GM12878 (cell line): ENCODE results near the gene AOPEP. TPM values are rescaled to one million over a fixed set of nuclear protein-coding genes. Genes with fewer than 3 reads are reported as not detected.

Experiments used
- ATAC-seq: fragments of 200-7000 bp; cut with Tn5 transposase; 3 replicates; pipeline ENCODE4 v1.9.1; 2020; ENCODE audit warnings: mild to moderate bottlenecking, moderate library complexity
- BruUV-seq: library from RNA; stranded (reverse); fragments of 400-500 nt; replicated peaks from 2 replicates; lab custom pipeline; 2021; lab: Mats Ljungman, UMichigan
- CTCF ChIA-PET: fragments of 300-600 bp; sonication (Branson Sonifier 250); formaldehyde crosslinking; extraction: SDS; loops from one replicate; lab custom pipeline; 2021; ENCODE audit warnings: inconsistent platforms; lab: Yijun Ruan, JAX
- POLR2A ChIA-PET: fragments of 350-600 bp; formaldehyde crosslinking; extraction: SDS; loops from one replicate; lab custom pipeline; 2021; ENCODE audit warnings: inconsistent platforms; lab: Charles Lee
- RAD21 ChIA-PET: fragments of 300-600 bp; sonication (Branson Sonifier 250); formaldehyde crosslinking; loops from one replicate; lab custom pipeline; 2023; ENCODE audit warnings: antibody characterized with exemption; ENCODE audit not compliant: unreplicated experiment; lab: Charles Lee
- SMC1A ChIA-PET: fragments of 300-600 bp; sonication (Branson Sonifier 250); formaldehyde crosslinking; loops from one replicate; lab custom pipeline; 2023; ENCODE audit not compliant: unreplicated experiment, uncharacterized antibody; lab: Charles Lee
- DNase-seq: peaks from one replicate; pipeline ENCODE4 v3.0.0-alpha.2; 2011; ENCODE audit warnings: low read depth, low spot score
- FAIRE-seq: peaks from 3 replicates; lab custom pipeline; 2011; peaks lifted over from hg19 to GRCh38; lab: Jason Lieb, UNC
- H2AFZ ChIP-seq: 2 replicates; pipeline ENCODE4 v1.6.0; 2011; ENCODE audit warnings: low read depth, low read length, control low read depth; ENCODE audit not compliant: control insufficient read depth
- H3K27ac ChIP-seq: 2 replicates; pipeline ENCODE4 v1.5.1; 2011; ENCODE audit warnings: control low read depth; ENCODE audit not compliant: control insufficient read depth, insufficient read depth
- H3K27me3 ChIP-seq, 2 experiments: replicated peaks in 1 of 2; 2 replicates each; pipeline versions ENCODE4 v1.6.0 to v1.6.1; 2011; ENCODE audit warnings: low read length in 1 of 2; ENCODE audit not compliant: control insufficient read depth in 2 of 2, insufficient read depth in 2 of 2
- H3K36me3 ChIP-seq, 2 experiments: 2 replicates each; pipeline ENCODE4 v1.5.1; 2011; ENCODE audit warnings: low read length in 1 of 2; ENCODE audit not compliant: control insufficient read depth in 2 of 2, insufficient read depth in 2 of 2
- H3K4me1 ChIP-seq: 2 replicates; pipeline ENCODE4 v1.6.1; 2011; ENCODE audit warnings: mild to moderate bottlenecking, low read length, moderate library complexity, mixed read lengths; ENCODE audit not compliant: control insufficient read depth, insufficient read depth
- H3K4me2 ChIP-seq: 2 replicates; pipeline ENCODE4 v1.6.0; 2011; ENCODE audit warnings: control low read depth; ENCODE audit not compliant: control insufficient read depth, insufficient read depth
- H3K4me3 ChIP-seq: fragments of 200-600 bp; sonication (generic); 2 replicates; pipeline ENCODE4 v1.5.1; 2016
- H3K79me2 ChIP-seq: 2 replicates; pipeline ENCODE4 v1.6.0; 2011; ENCODE audit warnings: low read length; ENCODE audit not compliant: control insufficient read depth, insufficient read depth
- H3K9ac ChIP-seq: 2 replicates; pipeline ENCODE4 v1.8.0; 2011; ENCODE audit warnings: low read length, control low read depth, mixed read lengths; ENCODE audit not compliant: control insufficient read depth, insufficient read depth
- H3K9me3 ChIP-seq: replicated peaks from 3 replicates; pipeline ENCODE4 v1.5.1; 2011; ENCODE audit warnings: mild to moderate bottlenecking, low read length; ENCODE audit not compliant: control insufficient read depth, insufficient read depth
- H4K20me1 ChIP-seq: 2 replicates; pipeline ENCODE4 v1.6.0; 2011; ENCODE audit not compliant: control insufficient read depth, insufficient read depth
- CBX3 ChIP-seq: fragments of 200-600 bp; sonication (generic); IDR thresholded peaks from 2 replicates; pipeline ENCODE4 v1.6.1; 2016; ENCODE audit warnings: low read depth, borderline replicate concordance
- LARP7 ChIP-seq: fragments of 450-650 bp; IDR thresholded peaks from 2 replicates; pipeline ENCODE4 v1.6.1; 2017; ENCODE audit warnings: mild to moderate bottlenecking
- MTA3 ChIP-seq: IDR thresholded peaks from 2 replicates; pipeline ENCODE4 v1.6.1; 2012; ENCODE audit warnings: low read length, inconsistent platforms, borderline replicate concordance
- NFIC ChIP-seq: IDR thresholded peaks from 2 replicates; pipeline ENCODE4 v1.6.1; 2012; ENCODE audit warnings: low read depth, mild to moderate bottlenecking, inconsistent platforms, low read length, moderate library complexity
- RUNX3 ChIP-seq: IDR thresholded peaks from 2 replicates; pipeline ENCODE4 v1.6.1; 2012; ENCODE audit warnings: low read length, inconsistent platforms
- TAF1 ChIP-seq: IDR thresholded peaks from 2 replicates; pipeline ENCODE4 v1.6.1; 2011; ENCODE audit warnings: mild to moderate bottlenecking, low read depth, low read length, borderline replicate concordance
- TARDBP ChIP-seq: IDR thresholded peaks from 2 replicates; pipeline ENCODE4 v1.6.1; 2016; ENCODE audit warnings: borderline replicate concordance
- USF2 ChIP-seq: IDR thresholded peaks from 2 replicates; pipeline ENCODE4 v1.6.1; 2011; ENCODE audit warnings: low read depth, low read length, improper control_type of control experiment, borderline replicate concordance
- ZNF687 ChIP-seq: fragments of 450-650 bp; IDR thresholded peaks from 2 replicates; pipeline ENCODE4 v1.6.1; 2017; ENCODE audit warnings: mild to moderate bottlenecking, moderate library complexity
- WGBS: methylation state at CpG from one replicate; pipeline ENCODE4 v1.1.6; 2016; ENCODE audit warnings: low lambda C conversion rate; ENCODE audit not compliant: insufficient replicate concordance, insufficient coverage; ENCODE audit errors: missing lambda C conversion rate; 5-methylcytosine and 5-hydroxymethylcytosine counted together
- in situ Hi-C: fragments of 300-500 bp; cut with MboI; formaldehyde crosslinking; loops from 9 replicates; pipeline ENCODE4 v1.14.3; 2018; ENCODE audit warnings: mixed read lengths
- intact Hi-C: fragments of 100-400 bp; cut with micrococcal nuclease; formaldehyde crosslinking; loops from one replicate; pipeline ENCODE4 v1.14.2; 2022; ENCODE audit not compliant: unreplicated experiment
- polyA plus RNA-seq, 11 experiments: library from polyadenylated mRNA; depleted of rRNA in 4 of 11; unstranded in 6 of 11; stranded (reverse) in 5 of 11; fragments of >200 nt; fragmentation: Nextera tagmentation in 4 of 11; fragmentation: Illumina TruSeq in 1 of 11; extraction: Ambion mirVana in 4 of 11; extraction: Trizol in 1 of 11; gene quantifications; 1 replicate in 1 of 11; 2 replicates in 10 of 11; pipeline versions ENCODE4 v1.2.1 to v1.2.3, GENCODE V29; 2011 to 2016; ENCODE audit warnings: inconsistent platforms in 2 of 11, missing spikeins in 2 of 11, low read depth in 1 of 11
- total RNA-seq, 4 experiments: library from RNA; depleted of rRNA in 3 of 4; stranded (reverse); fragments of >200 nt in 3 of 4; fragmentation: Illumina TruSeq in 1 of 4; extraction: Trizol in 1 of 4; gene quantifications; 2 replicates each; pipeline versions ENCODE4 v1.2.1 to v1.2.3, GENCODE V29; 2013 to 2021
- TF ChIP-seq, protein P1 (sequence below): IDR thresholded peaks from 2 replicates; pipeline ENCODE4 v1.6.1; 2012; ENCODE audit warnings: low read depth, low read length, improper control_type of control experiment

AOPEP gene
- total and polyA plus RNA-seq, 10 of the 15 experiments (the other 5 are each of a cell fraction or from before 2014, with no cell fraction given) = 2.3 to 16.9 (median 10.1) TPM

- Histone ChIP-seq H3K27ac (no peak overlapping the region), H3K9ac (no peak overlapping the region), H3K4me2 (no peak overlapping the region), H3K9me3 (no peaks in the 10 kb centered on the region), H3K4me1 (no peaks in the 10 kb centered on the region), H3K79me2 (no peaks in the 10 kb centered on the region), H3K36me3 (no peaks in the 10 kb centered on the region), H3K27me3 (no peaks in the 10 kb centered on the region), H2AFZ (no peak overlapping the region), H4K20me1 (no peaks in the 10 kb centered on the region), H3K4me3 (no peak overlapping the region)
- no peak for DNase-seq
- no peak for FAIRE-seq
- BruUV-seq = no TSS peak
- WGBS = 100% methylated on average over 6 of the region's 6 CpGs
- RAD21 ChIA-PET = no interaction called here
- ATAC-seq = no peak
- SMC1A ChIA-PET = interaction anchor here (1.3 kb wide), 1 partner anchor 39 kb away, joined by 3 read pairs; no protein-coding TSS in a partner anchor
- TF ChIP-seq CBX3 (no peak), USF2 (no peak), TARDBP (no peak), ZNF687 (no peak), LARP7 (no peak), NFIC (no peak), RUNX3 (no peak), MTA3 (no peak), TAF1 (no peak)
- TF ChIP-seq, protein P1, sequence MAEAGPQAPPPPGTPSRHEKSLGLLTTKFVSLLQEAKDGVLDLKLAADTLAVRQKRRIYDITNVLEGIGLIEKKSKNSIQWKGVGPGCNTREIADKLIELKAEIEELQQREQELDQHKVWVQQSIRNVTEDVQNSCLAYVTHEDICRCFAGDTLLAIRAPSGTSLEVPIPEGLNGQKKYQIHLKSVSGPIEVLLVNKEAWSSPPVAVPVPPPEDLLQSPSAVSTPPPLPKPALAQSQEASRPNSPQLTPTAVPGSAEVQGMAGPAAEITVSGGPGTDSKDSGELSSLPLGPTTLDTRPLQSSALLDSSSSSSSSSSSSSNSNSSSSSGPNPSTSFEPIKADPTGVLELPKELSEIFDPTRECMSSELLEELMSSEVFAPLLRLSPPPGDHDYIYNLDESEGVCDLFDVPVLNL = no peak
- intact Hi-C loops = no loop called here
- in situ Hi-C loops = no loop called here
- POLR2A ChIA-PET = no interaction called here
- CTCF ChIA-PET = interaction anchor here (1.2 kb wide), 1 partner anchor 66 kb away, joined by 3 read pairs; no protein-coding TSS in a partner anchor
Observed at GRCh38 chr9:94983552-94983951, 257.1 kb downstream of the AOPEP start.
